ENCODE data around the gene BAIAP2L2. TPM values are rescaled to one million over a fixed set of nuclear protein-coding genes. Genes with fewer than 3 reads are reported as not detected.

BAIAP2L2 gene
- total RNA-seq, 1 experiment from 2014 or later = 49.1 TPM

GRCh38 chr22:38036392-38037062, 74.0 kb downstream of the BAIAP2L2 start:
- in situ Hi-C loops (cut with HindIII; ENCODE audit: low pct_unique_long_range_greater_than_20kb, low sequenced_read_pairs) = no loop called here

GRCh38 chr22:38035530-38035885, 75.0 kb downstream of the BAIAP2L2 start:
- in situ Hi-C loops (cut with HindIII; ENCODE audit: low pct_unique_long_range_greater_than_20kb, low sequenced_read_pairs) = no loop called here
- DNase-seq (ENCODE audit: low read depth, low spot score) = no peak

More at GRCh38 chr22:38036392-38037062, 74.0 kb downstream of the BAIAP2L2 start:
- no peak for DNase-seq (ENCODE audit: low read depth, low spot score)

Other genes starting within 250 kb of the BAIAP2L2 start
- gene MICALL1, start 204.4 kb downstream of the BAIAP2L2 start, total RNA-seq (2014; rRNA removed; shearing (Covaris generic)) = 27.6 and 29.7 TPM in 2 replicates
- 0.55 and 0.80 TPM in 2 replicates for gene C22orf23, start 157.1 kb downstream of the BAIAP2L2 start, total RNA-seq (2014; rRNA removed; shearing (Covaris generic))
- 260 and 264 TPM in 2 replicates for gene POLR2F, start 157.0 kb downstream of the BAIAP2L2 start, total RNA-seq (2014; rRNA removed; shearing (Covaris generic))
- gene SOX10, start 126.1 kb downstream of the BAIAP2L2 start, total RNA-seq (2014; rRNA removed; shearing (Covaris generic)) = 188 and 199 TPM in 2 replicates
- 24.2 and 35.7 TPM in 2 replicates for gene PICK1, start 53.3 kb downstream of the BAIAP2L2 start, total RNA-seq (2014; rRNA removed; shearing (Covaris generic))
- not detected in 2 replicates for gene SLC16A8, start 26.5 kb downstream of the BAIAP2L2 start, total RNA-seq (2014; rRNA removed; shearing (Covaris generic))
- gene PLA2G6, start 71.1 kb upstream of the BAIAP2L2 start, total RNA-seq (2014; rRNA removed; shearing (Covaris generic)) = 20.8 and 21.5 TPM in 2 replicates
- 153 and 181 TPM in 2 replicates for gene MAFF, start 91.3 kb upstream of the BAIAP2L2 start, total RNA-seq (2014; rRNA removed; shearing (Covaris generic))
- gene TMEM184B, start 162.3 kb upstream of the BAIAP2L2 start, total RNA-seq (2014; rRNA removed; shearing (Covaris generic)) = 12.7 and 14.7 TPM in 2 replicates
- 117 and 120 TPM in 2 replicates for gene CSNK1E, start 206.7 kb upstream of the BAIAP2L2 start, total RNA-seq (2014; rRNA removed; shearing (Covaris generic))

Measured in SK-MEL-5 (cell line).